ENCODE measurements around the gene CD68. TPM values are rescaled to one million over a fixed set of nuclear protein-coding genes. Genes with fewer than 3 reads are reported as not detected.

The CD68 gene
- polyA plus RNA-seq, 4 donors = 43.0 to 78.7 (median 53.9) TPM

GRCh38 chr17:7558544-7559319 is 20.7 kb upstream of the CD68 start, which contains the start of gene TNFSF13:
TSS of gene TNFSF13 (plus strand) at chr17:7558750. CDS start at chr17:7559040, 290 bp downstream.
- DNase-seq (ENCODE audit: low read depth in 4 of 4, low spot score in 3 of 4) = no peak

GRCh38 chr17:7559320-7560171 is 19.9 kb upstream of the CD68 start:
- no peak for DNase-seq (ENCODE audit: low read depth in 4 of 4, low spot score in 3 of 4)

- no peak for DNase-seq (ENCODE audit: low read depth in 4 of 4, low spot score in 3 of 4)
Measured at GRCh38 chr17:7560172-7561027, 19.0 kb upstream of the CD68 start.

- peak in 3 of 4 donors; percentile 75 to 83 (median 78) for DNase-seq (ENCODE audit: low read depth in 4 of 4, low spot score in 3 of 4)
Measured at GRCh38 chr17:7561028-7561575, 18.3 kb upstream of the CD68 start.

GRCh38 chr17:7561589-7562207 is 17.7 kb upstream of the CD68 start, which contains the start of gene SENP3:
TSS of gene SENP3 (plus strand) at chr17:7561919. CDS start at chr17:7563077, 1,158 bp downstream.
- DNase-seq (ENCODE audit: low read depth in 4 of 4, low spot score in 3 of 4) = peak in 3 of 4 donors; percentile 87 to 90 (median 87)

- no peak for DNase-seq (ENCODE audit: low read depth in 4 of 4, low spot score in 3 of 4)
Measured at GRCh38 chr17:7562208-7562605, 17.2 kb upstream of the CD68 start.

GRCh38 chr17:7563115-7563869 is 16.1 kb upstream of the CD68 start:
- DNase-seq (ENCODE audit: low read depth in 4 of 4, low spot score in 3 of 4) = no peak

- no peak for DNase-seq (ENCODE audit: low read depth in 4 of 4, low spot score in 3 of 4)
Measured at GRCh38 chr17:7569571-7569970, 9.9 kb upstream of the CD68 start.

GRCh38 chr17:7570351-7570750 is 9.1 kb upstream of the CD68 start:
- no peak for DNase-seq (ENCODE audit: low read depth in 4 of 4, low spot score in 3 of 4)

- DNase-seq (ENCODE audit: low read depth in 4 of 4, low spot score in 3 of 4) = no peak
Measured at GRCh38 chr17:7572338-7572587, 7.2 kb upstream of the CD68 start.

- DNase-seq (ENCODE audit: low read depth in 4 of 4, low spot score in 3 of 4) = peak; percentile 97 to 98 (median 98)
Measured at GRCh38 chr17:7572588-7573323, 6.7 kb upstream of the CD68 start.

GRCh38 chr17:7573324-7574080 is 5.9 kb upstream of the CD68 start:
- peak; percentile 77 to 82 (median 81) for DNase-seq (ENCODE audit: low read depth in 4 of 4, low spot score in 3 of 4)

- no peak for DNase-seq (ENCODE audit: low read depth in 4 of 4, low spot score in 3 of 4)
Measured at GRCh38 chr17:7574176-7574953, 5.1 kb upstream of the CD68 start.

- DNase-seq (ENCODE audit: low read depth in 4 of 4, low spot score in 3 of 4) = no peak
Measured at GRCh38 chr17:7575481-7575883, 4.0 kb upstream of the CD68 start.

- DNase-seq (ENCODE audit: low read depth in 4 of 4, low spot score in 3 of 4) = no peak
Measured at GRCh38 chr17:7575959-7576358, 3.5 kb upstream of the CD68 start.

GRCh38 chr17:7576432-7576937 is 3.0 kb upstream of the CD68 start:
- no peak for DNase-seq (ENCODE audit: low read depth in 4 of 4, low spot score in 3 of 4)

All from right renal pelvis (tissue), 4 donors.